Right cardiac atrium (tissue), 5 donors: ENCODE measurements around the gene ABTB2. TPM values are rescaled to one million over a fixed set of nuclear protein-coding genes. Genes with fewer than 3 reads are reported as not detected.
A peak's percentile ranks its signal among the peaks of the same experiment; 100 is the strongest.

Experiments
- ATAC-seq, 2 donors: fragments of 200-7000 bp; cut with Tn5 transposase; one replicate each; pipeline versions ENCODE4 v1.8.0 to v1.9.1; 2020; ENCODE audit warnings: moderate library complexity in 2 of 2, mild to moderate bottlenecking in 1 of 2
- DNase-seq, 3 donors: peaks; one replicate each; pipeline ENCODE4 v3.0.0-alpha.2; 2020
- H3K27ac ChIP-seq: one replicate; pipeline ENCODE4 v1.5.1; 2013; ENCODE audit warnings: mild to moderate bottlenecking, low read length, control low read depth, moderate library complexity
- H3K27me3 ChIP-seq: one replicate; pipeline ENCODE4 v1.6.1; 2013; ENCODE audit not compliant: control insufficient read depth, insufficient read depth
- H3K4me1 ChIP-seq: one replicate; pipeline ENCODE4 v1.6.1; 2013; ENCODE audit warnings: low read length; ENCODE audit not compliant: control insufficient read depth, insufficient read depth
- H3K4me3 ChIP-seq: one replicate; pipeline ENCODE4 v1.5.1; 2013; ENCODE audit warnings: low read length, control low read depth
- H3K9me3 ChIP-seq: one replicate; pipeline ENCODE4 v1.6.1; 2013; ENCODE audit warnings: low read length; ENCODE audit not compliant: control insufficient read depth
- WGBS: extraction: QIAGEN DNeasy Blood & Tissue Kit; methylation state at CpG from one replicate; pipeline ENCODE4 v1.1.7; 2013; 5-methylcytosine and 5-hydroxymethylcytosine counted together
- intact Hi-C, 4 donors: fragments of 100-400 bp; cut with DNase I; formaldehyde crosslinking; loops; one replicate each; pipeline versions ENCODE4 v1.11.0 to v1.14.0; 2022 to 2023
- polyA plus RNA-seq: library from polyadenylated mRNA; stranded (reverse); fragments of 200-250 nt; gene quantifications from one replicate; pipeline ENCODE4 v1.2.3, GENCODE V29; 2013
- total RNA-seq, 4 donors: library from RNA; stranded (reverse); fragmentation: NEBNext Ultra II Directional; extraction: Animal tissue kit (Norgen Biotek cat#: 25700); gene quantifications; one replicate each; pipeline ENCODE4 v1.2.1, GENCODE V29; 2021
- donor health status: healthy with polysubstance abuse.
- donor health status: DM: no; HTN: yes; CAD: no.
- donor health status: DM: no; HTN: no; CAD: no.
- donor health status: DM: no; HTN: yes; CAD: no; lungs with severe emphysema.
- donor health status: DM: yes; HTN: yes; CAD: no.

ABTB2 gene
- total and polyA plus RNA-seq, 5 donors: 3.7 to 14.1 (median 10.8) TPM

DNA sequence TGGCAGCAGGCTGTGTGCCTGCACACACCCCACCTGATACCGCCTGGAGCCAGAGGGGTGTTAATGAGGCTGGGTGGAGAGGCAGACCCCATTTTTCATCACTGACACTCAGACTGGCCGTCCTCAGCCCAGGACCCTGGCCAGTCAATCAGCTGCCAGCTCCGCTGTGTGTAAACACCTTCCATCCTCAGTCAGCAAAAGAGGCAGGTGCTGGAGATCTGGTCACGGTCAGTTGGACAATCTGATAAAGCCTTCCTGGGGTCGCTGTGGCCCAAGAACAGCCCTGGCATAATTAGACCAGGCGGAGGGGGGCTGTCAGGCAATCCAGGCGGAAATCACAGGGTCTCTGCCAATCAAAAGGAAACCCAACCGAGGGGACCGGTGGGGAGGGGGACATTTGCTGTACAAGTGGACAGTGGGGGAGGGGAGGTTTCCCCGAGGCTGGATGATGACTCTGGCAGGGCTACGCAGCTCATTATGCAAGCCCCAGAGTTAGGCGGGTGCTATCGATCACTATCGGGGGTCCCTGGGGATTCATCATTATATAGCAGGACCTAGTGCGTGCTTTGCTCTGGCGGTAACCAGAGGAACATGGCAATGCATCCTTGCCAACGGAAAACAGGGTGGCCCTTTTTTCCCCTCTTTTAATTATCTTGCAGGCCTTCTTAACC lies 72.9 kb downstream of the ABTB2 start:
- no peaks in the 10 kb centered on the region for H3K27me3 ChIP-seq
- no peak overlapping the region for H3K27ac ChIP-seq
- peaks cover 4% of the 10 kb centered on the region for H3K4me1 ChIP-seq
- no peak for DNase-seq
- no peak for ATAC-seq
- H3K9me3 ChIP-seq: no peaks in the 10 kb centered on the region
- H3K4me3 ChIP-seq: no peak overlapping the region
- intact Hi-C loops: no loop called here
- 77% methylated on average over 17 of the region's 17 CpGs for WGBS

DNA sequence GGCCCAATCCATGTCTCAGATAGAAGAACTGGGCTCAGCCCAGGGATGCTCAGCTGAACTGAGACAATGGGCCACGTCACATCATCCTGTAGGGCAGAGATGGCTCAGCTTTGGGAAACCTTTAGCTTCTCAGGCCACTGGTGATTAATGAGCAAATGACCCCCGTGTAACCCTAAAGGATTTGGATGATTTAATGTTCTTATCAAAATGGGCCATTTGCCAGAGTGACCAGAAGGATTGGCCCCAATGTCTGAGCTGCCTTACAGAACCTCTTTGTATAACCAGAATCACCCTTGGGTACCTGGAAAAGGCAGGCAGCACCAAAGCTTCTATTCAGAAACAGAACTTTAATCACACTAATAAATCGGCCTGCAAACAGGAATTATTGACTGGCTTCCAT lies 73.7 kb downstream of the ABTB2 start:
- no peak for DNase-seq
- ATAC-seq: no peak
- Histone ChIP-seq H3K27me3 (no peaks in the 10 kb centered on the region), H3K27ac (no peak overlapping the region), H3K4me1 (peaks cover 4% of the 10 kb centered on the region), H3K4me3 (no peak overlapping the region), H3K9me3 (no peaks in the 10 kb centered on the region)
- WGBS: 61% methylated on average over 3 of the region's 3 CpGs
- intact Hi-C loops: no loop called here

DNA sequence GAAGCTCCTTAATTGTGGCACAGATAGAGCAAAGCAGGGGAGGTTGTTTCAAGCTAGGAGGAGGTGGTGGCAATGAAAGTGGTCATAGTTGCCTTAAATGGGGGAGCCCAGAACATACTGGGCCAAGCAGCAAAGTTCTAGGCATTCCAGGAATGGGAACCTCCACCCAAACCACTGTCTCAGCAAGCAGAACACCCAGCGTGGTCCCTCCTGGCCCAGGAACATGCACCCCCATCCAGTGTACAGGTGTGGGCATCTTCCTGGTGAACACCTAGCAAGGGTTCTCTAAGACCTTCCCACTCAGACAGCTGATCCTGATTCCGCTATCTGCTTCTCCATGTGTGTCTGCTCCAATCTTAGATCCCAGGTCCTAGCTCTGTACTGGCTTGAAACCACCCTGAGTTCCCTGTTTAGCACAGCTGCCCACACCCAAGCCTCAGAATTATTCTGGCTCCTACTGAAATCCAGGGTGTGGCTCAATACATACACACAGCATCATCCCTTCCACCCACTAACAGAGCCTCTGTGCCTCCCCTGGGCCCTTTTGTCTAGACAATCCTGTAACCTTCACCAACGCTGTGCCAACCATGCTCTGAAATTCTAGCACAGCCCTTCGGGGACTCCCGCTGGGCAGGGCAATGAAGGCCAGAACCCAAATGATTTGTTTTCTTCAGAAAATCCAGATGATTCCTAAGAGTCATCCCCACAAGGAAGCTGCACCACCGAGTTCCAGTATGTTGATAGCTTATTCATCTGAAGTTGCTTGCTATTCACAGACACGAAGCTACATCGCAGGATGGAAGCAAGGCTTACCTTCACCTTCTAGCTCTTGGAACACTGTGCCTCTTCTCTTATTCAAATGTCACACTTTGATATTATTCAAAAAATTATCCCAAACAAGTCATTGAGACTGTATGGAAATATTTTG lies 76.6 kb downstream of the ABTB2 start:
- intact Hi-C loops: no loop called here
- ATAC-seq (peak in 1 of 2 donors; percentile 49), DNase-seq (peak in 2 of 3 donors; percentile 46 to 64)
- Histone ChIP-seq H3K4me3 (no peak overlapping the region), H3K27me3 (no peaks in the 10 kb centered on the region), H3K9me3 (no peaks in the 10 kb centered on the region), H3K27ac (no peak overlapping the region), H3K4me1 (peaks cover 4% of the 10 kb centered on the region)
- WGBS: 89% methylated on average over 8 of the region's 8 CpGs

- DNase-seq: peak in 2 of 3 donors; percentile 33 to 59
- peak in 1 of 2 donors; percentile 27 for ATAC-seq
- Histone ChIP-seq H3K27ac (peak overlapping the region; percentile 17), H3K9me3 (no peaks in the 10 kb centered on the region), H3K4me3 (no peak overlapping the region), H3K27me3 (no peaks in the 10 kb centered on the region), H3K4me1 (peaks cover 4% of the 10 kb centered on the region)
- intact Hi-C loops: no loop called here
- WGBS: 60% methylated on average over 4 of the region's 4 CpGs
Measured at GRCh38 chr11:34278693-34279297, 79.0 kb downstream of the ABTB2 start.

DNA sequence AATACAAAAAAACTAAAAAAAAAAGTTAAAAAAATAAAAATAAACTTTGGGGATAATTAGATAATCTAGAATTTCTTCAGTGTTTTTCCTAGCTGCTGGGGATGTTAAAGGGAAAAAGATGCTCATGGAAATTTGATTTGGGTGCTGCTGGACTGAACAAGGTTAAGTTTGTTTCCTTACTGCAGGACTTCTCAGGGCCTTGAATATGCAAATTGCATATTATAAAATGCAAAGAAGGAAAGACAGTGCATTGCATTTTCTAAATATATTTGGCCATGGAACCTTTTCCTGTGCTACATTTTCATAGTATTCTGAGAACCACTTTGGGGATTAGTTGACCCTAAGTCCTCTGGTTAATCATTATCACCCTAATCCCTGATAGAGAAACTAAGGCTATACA lies 79.6 kb downstream of the ABTB2 start:
- H3K27me3 ChIP-seq: no peaks in the 10 kb centered on the region
- DNase-seq (no peak), ATAC-seq (no peak)
- H3K9me3 ChIP-seq: no peaks in the 10 kb centered on the region
- peak overlapping the region; percentile 17 for H3K27ac ChIP-seq
- H3K4me1 ChIP-seq: peaks cover 5% of the 10 kb centered on the region
- intact Hi-C loops: no loop called here
- no peak overlapping the region for H3K4me3 ChIP-seq

DNA sequence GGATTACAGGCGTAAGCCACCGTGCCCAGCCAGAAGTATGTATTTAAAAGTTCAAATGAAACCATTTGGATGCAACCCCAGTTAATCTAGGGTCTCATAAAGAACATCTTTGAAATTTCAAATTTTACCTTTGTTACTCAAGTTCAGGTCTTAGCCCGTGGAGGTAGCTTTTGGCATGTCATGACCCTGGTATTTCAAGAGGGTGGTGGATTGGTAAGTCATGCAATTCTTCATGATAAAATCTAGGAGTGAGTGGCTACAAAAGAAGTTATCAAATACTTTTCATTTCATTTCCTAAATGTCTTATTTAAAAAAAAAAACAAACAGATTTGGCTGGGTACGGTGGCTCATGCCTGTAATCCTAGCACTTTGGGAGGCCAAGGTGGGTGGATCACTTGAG lies 80.6 kb downstream of the ABTB2 start:
- H3K4me3 ChIP-seq: no peak overlapping the region
- DNase-seq: no peak
- H3K27ac ChIP-seq: no peak overlapping the region
- no peaks in the 10 kb centered on the region for H3K27me3 ChIP-seq
- intact Hi-C loops: no loop called here
- ATAC-seq: no peak
- peaks cover 6% of the 10 kb centered on the region for H3K4me1 ChIP-seq
- no peaks in the 10 kb centered on the region for H3K9me3 ChIP-seq
- WGBS: 92% methylated on average over 4 of the region's 4 CpGs

- no peak overlapping the region for H3K4me3 ChIP-seq
- no peaks in the 10 kb centered on the region for H3K27me3 ChIP-seq
- intact Hi-C loops: no loop called here
- no peak overlapping the region for H3K27ac ChIP-seq
- WGBS: 85% methylated on average over 6 of the region's 6 CpGs
- H3K9me3 ChIP-seq: no peaks in the 10 kb centered on the region
- peaks cover 6% of the 10 kb centered on the region for H3K4me1 ChIP-seq
- DNase-seq (no peak), ATAC-seq (no peak)
Measured at GRCh38 chr11:34276352-34276864, 81.4 kb downstream of the ABTB2 start.

GRCh38 chr11:34275486-34275885 lies 82.3 kb downstream of the ABTB2 start:
- H3K27ac ChIP-seq: peak overlapping the region; percentile 21
- no peak overlapping the region for H3K4me3 ChIP-seq
- no peaks in the 10 kb centered on the region for H3K27me3 ChIP-seq
- DNase-seq (no peak), ATAC-seq (no peak)
- 92% methylated on average over 4 of the region's 4 CpGs for WGBS
- peaks cover 6% of the 10 kb centered on the region for H3K4me1 ChIP-seq
- no peaks in the 10 kb centered on the region for H3K9me3 ChIP-seq
- intact Hi-C loops: no loop called here

DNA sequence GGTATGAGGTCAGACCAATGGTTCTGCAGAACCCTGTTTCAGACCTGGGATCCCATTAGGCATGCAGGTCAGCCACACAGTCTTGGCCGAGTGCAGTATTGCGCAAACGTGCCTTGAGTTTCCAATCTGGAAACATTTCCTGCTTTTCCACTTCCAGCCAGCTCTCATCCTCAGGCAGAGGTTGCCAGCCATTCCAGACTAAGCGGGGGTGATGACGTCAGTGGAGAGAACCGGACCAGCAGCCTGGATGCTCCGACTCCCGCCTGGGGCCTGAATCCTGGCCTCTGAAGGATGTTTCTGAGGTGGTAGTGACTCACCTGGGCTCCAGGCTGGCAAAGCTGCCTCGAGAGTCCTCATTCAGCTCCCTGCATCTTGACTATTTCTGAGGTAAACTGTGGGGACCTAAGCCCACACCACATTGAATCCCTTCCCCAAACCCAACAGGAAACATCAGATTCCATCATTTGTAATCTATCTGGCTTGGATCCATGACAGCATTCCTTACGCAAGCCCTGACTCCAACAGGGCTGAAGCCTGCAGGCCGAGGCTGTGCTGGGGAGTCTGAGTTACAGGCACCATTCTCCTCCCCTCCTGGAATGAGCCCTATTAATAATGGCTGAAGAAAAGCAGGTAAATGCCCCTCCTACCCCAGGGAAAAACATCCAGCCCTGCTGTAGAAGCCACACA lies 83.0 kb downstream of the ABTB2 start:
- no peaks in the 10 kb centered on the region for H3K9me3 ChIP-seq
- peaks cover 6% of the 10 kb centered on the region for H3K4me1 ChIP-seq
- H3K4me3 ChIP-seq: no peak overlapping the region
- peak; percentile 90 to 94 (median 91) for DNase-seq
- peak overlapping the region; percentile 32 for H3K27ac ChIP-seq
- intact Hi-C loops: no loop called here
- H3K27me3 ChIP-seq: no peaks in the 10 kb centered on the region
- peak; percentile 91 to 95 for ATAC-seq
- WGBS: 28% methylated on average over 11 of the region's 11 CpGs

- DNase-seq (no peak), ATAC-seq (no peak)
- 89% methylated on average over 5 of the region's 5 CpGs for WGBS
- no peaks in the 10 kb centered on the region for H3K27me3 ChIP-seq
- intact Hi-C loops: no loop called here
- no peaks in the 10 kb centered on the region for H3K9me3 ChIP-seq
- no peak overlapping the region for H3K4me3 ChIP-seq
- peaks cover 6% of the 10 kb centered on the region for H3K4me1 ChIP-seq
- no peak overlapping the region for H3K27ac ChIP-seq
Measured at GRCh38 chr11:34273099-34273498, 84.7 kb downstream of the ABTB2 start.
